ENCODE data around the gene EBLN2.

Gene EBLN2

DNA sequence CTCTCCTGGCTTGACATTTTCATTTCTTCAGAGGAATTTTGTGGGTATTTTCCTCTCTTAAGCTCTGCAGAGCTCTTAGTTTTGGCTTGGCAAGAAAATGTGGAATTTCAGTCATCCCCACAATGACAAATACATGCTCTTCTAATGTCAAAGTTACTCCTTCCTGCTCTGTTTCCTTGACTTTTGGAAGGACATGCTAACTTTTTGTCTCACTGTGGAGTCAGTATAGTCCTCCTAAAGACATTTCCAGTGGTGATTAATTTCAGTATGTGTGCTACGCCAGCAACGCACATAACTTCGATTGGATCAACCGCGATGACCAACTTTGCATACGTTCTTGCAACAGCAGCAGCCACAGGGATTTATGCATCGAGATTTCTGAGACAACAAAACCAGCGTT, 13.3 kb downstream of the EBLN2 start:
- no peak for ATAC-seq
- H3K27ac Mint-ChIP-seq: peak overlapping the region in 1 of 2 donors; percentile 42
- no peak overlapping the region for H3K4me3 Mint-ChIP-seq
- no peaks in the 10 kb centered on the region for H3K27me3 Mint-ChIP-seq
- DNase-seq: no peak
- peaks cover 26% of the 10 kb centered on the region for H3K4me1 Mint-ChIP-seq
- no peaks in the 10 kb centered on the region for H3K9me3 Mint-ChIP-seq

DNA sequence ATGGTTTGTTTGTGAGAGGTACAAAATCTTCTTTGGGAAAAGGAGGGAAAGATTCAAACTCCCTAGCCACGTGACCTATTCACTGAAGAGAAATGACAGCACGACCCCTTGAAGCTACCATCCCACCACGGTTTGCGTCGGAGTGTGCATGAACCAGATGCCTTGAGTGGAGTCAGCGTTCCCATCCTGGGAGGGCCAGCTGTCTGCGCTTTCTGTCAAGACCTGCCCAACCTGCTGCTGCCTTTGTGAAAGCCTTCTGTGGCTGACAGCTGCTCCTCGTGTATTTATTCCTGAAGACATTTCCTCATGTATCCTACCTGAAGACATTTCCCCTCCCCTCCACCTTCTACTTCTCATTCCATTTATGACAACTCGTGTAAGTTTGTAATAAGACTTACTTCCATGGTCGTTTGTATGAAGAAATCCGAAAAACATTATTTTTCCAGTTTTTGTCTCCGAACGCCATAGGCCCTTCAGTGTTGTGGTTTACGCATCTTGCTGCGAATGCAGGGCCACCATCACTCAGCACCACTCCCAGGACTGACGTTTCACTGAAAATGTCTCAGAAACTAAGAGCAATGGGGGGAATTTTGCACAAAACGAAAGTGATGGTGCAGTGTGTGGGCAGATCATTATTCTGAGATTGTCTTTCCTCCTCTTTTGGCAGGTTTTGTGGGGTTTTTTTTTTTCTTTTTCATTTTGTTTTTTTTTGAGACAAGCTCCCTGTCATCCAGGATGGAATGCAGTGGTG, 18.9 kb downstream of the EBLN2 start:
- DNase-seq (no peak), ATAC-seq (no peak)
- no peak overlapping the region for H3K4me3 Mint-ChIP-seq
- peaks cover 9% of the 10 kb centered on the region for H3K4me1 Mint-ChIP-seq
- no peaks in the 10 kb centered on the region for H3K9me3 Mint-ChIP-seq
- H3K27me3 Mint-ChIP-seq: no peaks in the 10 kb centered on the region
- no peak overlapping the region for H3K27ac Mint-ChIP-seq

DNA sequence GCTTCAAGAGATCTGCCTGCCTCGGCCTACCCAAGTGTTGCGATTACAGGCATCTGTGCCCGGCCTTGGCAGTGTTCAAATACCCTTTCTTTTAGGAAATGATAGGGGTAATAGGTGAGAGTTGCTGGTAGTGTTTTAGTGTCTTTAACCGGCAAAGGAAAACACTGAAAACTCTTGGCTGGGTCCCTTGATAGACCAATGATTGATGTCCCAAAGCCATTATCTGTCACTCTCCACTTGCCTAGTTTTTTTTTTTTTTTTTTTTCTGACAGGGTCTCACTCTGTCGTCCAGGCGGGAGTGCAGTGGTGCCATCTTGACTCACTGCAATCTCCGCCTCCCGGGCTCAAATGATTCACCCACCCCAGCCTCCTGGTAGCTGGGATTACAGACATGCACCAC, 19.7 kb downstream of the EBLN2 start:
- no peak overlapping the region for H3K4me3 Mint-ChIP-seq
- no peaks in the 10 kb centered on the region for H3K9me3 Mint-ChIP-seq
- no peak overlapping the region for H3K27ac Mint-ChIP-seq
- ATAC-seq (no peak), DNase-seq (no peak)
- H3K4me1 Mint-ChIP-seq: peaks cover 12% of the 10 kb centered on the region
- no peaks in the 10 kb centered on the region for H3K27me3 Mint-ChIP-seq

DNA sequence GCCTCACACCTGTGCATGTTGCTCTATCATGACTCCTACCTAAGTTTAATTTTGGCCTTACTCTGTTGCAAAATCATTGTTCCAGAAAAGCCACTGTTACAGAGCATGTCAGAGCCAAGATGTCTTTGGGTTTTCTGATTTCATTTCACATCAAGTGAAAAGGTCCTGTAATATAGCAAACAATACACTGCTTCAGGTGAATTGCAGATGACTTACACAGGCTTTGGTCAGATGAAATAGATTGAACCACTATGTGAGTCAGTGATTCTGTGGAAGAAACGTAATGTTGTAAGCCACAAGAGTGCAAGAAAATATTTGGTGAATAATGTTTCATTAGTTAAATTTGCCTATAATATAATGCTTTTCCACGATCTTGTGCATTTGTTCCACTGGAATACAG, 22.7 kb downstream of the EBLN2 start:
- Mint-ChIP-seq H3K27me3 (no peaks in the 10 kb centered on the region), H3K27ac (no peak overlapping the region), H3K4me3 (no peak overlapping the region), H3K4me1 (peaks cover 15% of the 10 kb centered on the region), H3K9me3 (no peaks in the 10 kb centered on the region)
- no peak for DNase-seq
- no peak for ATAC-seq

DNA sequence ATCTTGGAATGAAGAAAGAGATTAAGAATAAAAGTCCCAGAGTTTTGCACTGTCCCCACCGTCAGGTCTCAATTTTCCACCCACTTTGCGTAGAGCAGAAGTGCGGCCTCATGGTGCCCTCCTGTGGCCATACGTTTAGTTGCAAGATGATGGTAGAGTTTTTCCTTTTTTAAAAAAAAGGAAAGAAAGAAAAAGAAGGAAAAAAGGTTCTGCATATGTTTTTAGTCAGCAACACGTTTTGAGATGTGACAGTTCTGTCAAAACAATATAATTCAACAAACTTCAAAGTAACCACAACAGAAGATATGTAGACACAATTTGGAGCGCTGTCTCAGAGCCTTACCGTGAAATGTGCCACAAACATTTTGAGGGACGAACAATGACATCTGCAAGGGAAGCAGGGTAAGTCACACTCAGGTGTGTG, 24.6 kb downstream of the EBLN2 start:
- H3K4me3 Mint-ChIP-seq: peak overlapping the region in 1 of 2 donors; percentile 23
- no peaks in the 10 kb centered on the region for H3K27me3 Mint-ChIP-seq
- peak; percentile 52 for ATAC-seq
- H3K4me1 Mint-ChIP-seq: peaks cover 6% of the 10 kb centered on the region
- H3K27ac Mint-ChIP-seq: no peak overlapping the region
- peak; percentile 21 to 31 for DNase-seq
- H3K9me3 Mint-ChIP-seq: no peaks in the 10 kb centered on the region

DNA sequence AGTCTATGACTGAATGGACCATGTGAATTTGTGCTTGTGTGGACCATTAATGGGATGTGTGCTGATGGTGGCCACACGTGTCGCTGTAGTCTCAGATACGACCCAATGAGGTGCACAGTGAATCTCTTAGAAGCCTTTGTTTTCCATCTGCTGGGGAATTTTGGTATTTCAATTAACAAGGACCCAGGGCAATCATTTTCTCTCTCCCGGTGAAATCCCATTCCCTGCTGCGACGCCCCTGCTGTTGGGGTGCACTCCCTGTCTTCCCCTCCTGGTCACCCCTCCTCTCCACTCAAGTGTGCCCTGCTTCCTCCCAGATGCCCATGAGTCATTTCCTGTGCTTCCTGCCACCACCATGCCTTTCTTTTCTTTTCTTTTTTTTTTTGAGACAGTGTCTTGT, 32.7 kb downstream of the EBLN2 start:
- Mint-ChIP-seq H3K9me3 (no peaks in the 10 kb centered on the region), H3K4me3 (no peak overlapping the region), H3K27ac (no peak overlapping the region), H3K4me1 (peaks cover 9% of the 10 kb centered on the region), H3K27me3 (no peaks in the 10 kb centered on the region)
- ATAC-seq: no peak
- DNase-seq: no peak

DNA sequence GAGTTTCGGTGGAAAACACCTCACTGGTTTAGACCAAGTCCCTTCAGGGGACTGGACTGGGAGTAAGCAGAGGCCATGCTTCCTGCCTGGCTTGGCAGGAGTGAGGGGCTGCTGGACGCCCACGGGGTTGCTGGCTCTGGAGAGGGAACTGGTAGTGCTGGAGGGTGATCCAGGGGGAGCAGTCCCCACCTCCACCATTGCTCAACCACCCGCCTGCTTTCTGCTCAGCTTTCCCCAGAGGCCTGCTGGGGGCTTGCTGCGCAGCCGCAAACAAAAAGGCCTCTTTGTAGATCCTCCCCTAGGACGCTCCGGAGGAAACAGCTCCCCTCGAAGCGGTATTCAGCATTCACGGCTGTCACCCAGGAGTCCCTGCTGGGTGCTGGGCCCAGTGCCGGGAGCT, 33.5 kb downstream of the EBLN2 start:
- Mint-ChIP-seq H3K4me3 (no peak overlapping the region), H3K27ac (no peak overlapping the region), H3K4me1 (peaks cover 9% of the 10 kb centered on the region), H3K27me3 (no peaks in the 10 kb centered on the region), H3K9me3 (no peaks in the 10 kb centered on the region)
- no peak for DNase-seq
- no peak for ATAC-seq

DNA sequence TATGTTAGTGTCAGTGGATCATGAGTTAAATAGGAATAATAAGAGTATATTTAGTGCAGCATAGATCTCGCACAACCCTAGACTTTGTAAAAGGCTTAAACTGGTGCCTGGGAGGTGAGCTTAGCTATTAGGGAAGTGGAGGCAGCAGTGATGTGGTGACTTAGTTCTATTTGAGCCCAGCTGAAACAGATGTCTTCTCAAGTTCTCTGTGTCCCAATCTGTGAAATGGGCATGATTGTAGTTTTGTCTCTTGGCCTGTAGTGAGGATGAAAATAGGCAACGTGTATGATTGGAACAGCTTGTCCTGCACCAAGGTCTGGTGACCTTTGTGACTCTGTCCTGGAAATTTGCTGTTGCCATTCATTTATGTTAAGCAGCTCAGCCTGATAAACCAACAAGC, 34.7 kb downstream of the EBLN2 start:
- Mint-ChIP-seq H3K4me3 (no peak overlapping the region), H3K4me1 (peaks cover 9% of the 10 kb centered on the region), H3K27me3 (no peaks in the 10 kb centered on the region), H3K9me3 (no peaks in the 10 kb centered on the region), H3K27ac (no peak overlapping the region)
- DNase-seq: no peak
- no peak for ATAC-seq

DNA sequence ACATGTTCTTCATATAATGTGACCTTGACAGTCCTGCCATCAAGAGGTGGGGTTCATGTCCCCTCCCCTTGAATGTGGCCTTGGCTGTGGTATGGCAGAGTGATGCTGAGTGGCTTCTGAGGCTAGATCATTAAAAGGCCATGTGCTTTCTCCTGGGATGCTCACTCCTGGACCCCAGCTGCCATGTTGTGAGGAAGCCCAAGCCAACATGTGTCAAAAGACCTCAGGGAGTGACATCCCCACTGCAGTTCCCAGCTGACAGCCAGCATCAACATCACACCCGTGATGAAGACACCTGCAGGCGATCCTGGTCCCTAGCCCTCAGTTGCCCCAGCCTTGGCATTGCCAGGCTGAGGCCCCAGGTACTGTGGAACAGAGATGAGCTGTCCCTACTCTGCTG, 36.6 kb downstream of the EBLN2 start:
- DNase-seq (no peak), ATAC-seq (no peak)
- no peak overlapping the region for H3K4me3 Mint-ChIP-seq
- H3K9me3 Mint-ChIP-seq: no peaks in the 10 kb centered on the region
- H3K4me1 Mint-ChIP-seq: peaks cover 9% of the 10 kb centered on the region
- no peaks in the 10 kb centered on the region for H3K27me3 Mint-ChIP-seq
- no peak overlapping the region for H3K27ac Mint-ChIP-seq

DNA sequence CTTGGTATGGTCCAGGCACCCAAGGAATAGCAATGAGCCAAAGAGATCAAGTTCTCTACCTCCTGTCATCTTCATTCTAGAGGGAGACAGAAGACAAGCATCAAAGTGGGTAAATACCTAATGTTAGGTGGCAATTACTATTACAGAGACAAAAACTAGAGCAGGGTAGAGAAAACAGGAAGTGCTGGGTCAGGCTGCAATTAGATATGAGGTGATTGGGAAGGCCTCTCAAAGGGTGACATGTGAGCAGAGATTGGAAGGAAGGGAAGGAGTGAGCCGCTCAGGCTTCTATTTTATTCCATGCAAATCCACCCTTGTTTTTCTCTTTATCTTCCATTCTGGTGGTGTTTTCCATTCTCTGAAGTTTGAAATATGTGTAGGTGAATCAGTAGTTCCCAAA, 37.4 kb downstream of the EBLN2 start:
- Mint-ChIP-seq H3K27ac (no peak overlapping the region), H3K9me3 (no peaks in the 10 kb centered on the region), H3K4me3 (no peak overlapping the region), H3K27me3 (no peaks in the 10 kb centered on the region), H3K4me1 (peaks cover 9% of the 10 kb centered on the region)
- ATAC-seq: no peak
- DNase-seq: no peak

DNA sequence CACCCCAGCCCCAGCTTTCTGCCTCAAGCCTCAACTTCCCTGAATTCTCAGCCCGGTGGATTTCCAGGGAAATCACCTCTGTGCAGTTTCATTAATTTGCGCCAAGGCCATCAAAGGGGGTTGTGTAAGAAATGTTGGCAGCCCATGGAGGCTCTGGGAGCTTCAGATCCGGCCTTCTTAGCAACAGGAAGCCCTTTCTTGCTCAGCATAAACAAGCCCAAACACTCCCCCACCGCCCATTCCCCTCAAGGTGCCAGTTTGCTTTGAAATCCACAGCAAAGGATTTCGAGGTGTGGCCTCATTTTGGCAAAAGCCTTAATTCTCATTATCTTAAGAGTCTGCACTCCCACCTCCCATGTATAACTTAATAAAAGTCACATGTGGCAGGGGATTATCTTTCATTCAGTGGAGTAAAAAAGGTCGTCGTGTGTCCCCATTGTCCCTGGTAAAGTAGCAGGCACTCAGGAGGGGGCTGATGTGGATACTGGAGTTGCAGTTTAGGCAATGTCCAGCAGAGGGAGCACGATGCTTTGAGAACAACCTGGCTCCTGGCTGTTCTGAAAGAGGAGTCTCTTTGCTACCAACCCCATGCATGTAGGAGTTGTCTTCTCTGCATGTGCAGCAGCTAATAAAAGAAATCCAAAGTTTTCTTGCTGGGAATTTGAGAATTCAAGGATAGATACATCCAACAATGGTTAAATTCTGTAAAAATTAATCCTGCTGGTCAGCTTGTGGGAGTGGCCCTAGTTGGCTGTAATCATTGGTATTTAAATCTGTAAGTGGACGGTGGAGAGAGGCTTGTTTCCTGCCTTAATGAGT, 39.5 kb downstream of the EBLN2 start:
- DNase-seq (peak; percentile 68 to 71), ATAC-seq (peak; percentile 79)
- Mint-ChIP-seq H3K27me3 (no peaks in the 10 kb centered on the region), H3K4me1 (no peaks in the 10 kb centered on the region), H3K9me3 (no peaks in the 10 kb centered on the region), H3K4me3 (no peak overlapping the region), H3K27ac (no peak overlapping the region)

DNA sequence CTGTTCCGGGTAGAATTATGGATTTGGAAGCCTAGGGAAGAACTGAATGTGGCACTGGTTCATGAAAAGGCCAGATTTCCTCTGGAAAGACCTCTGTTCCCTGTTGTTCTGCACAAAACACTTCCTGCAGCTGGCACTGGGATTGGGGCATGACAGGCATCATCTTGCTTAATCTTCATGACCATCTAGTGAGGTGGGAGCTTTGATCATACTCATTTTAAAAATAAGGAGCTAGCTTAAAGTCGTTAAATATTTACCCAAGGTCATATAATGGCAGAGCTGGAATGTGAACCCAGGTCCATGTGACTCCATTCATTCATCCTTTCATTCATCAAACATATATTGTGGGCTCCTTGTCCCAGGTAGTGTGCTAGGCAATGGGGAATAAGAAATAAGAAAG, 40.4 kb downstream of the EBLN2 start:
- no peak overlapping the region for H3K27ac Mint-ChIP-seq
- no peak for DNase-seq
- H3K27me3 Mint-ChIP-seq: no peaks in the 10 kb centered on the region
- no peak overlapping the region for H3K4me3 Mint-ChIP-seq
- no peak for ATAC-seq
- H3K9me3 Mint-ChIP-seq: no peaks in the 10 kb centered on the region
- H3K4me1 Mint-ChIP-seq: no peaks in the 10 kb centered on the region

DNA sequence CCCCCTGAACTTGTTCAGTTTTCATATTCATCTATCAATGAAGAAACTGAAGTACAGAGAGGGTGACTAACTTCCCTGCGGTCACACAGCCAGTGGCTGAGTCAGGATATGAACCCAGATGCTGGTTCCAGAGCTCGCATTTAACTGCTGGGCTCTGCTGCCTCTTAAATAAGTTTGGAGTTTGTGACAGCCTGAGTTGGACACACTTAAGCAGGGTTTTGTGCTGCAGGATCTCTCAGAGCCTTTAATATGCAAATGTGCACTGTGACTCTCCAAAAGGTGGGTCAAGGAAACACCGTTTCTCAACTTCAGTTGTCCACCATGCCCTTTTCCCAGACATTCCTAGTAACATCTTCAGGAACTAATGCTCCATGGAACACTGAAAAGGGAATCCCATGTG, 45.8 kb downstream of the EBLN2 start:
- Mint-ChIP-seq H3K27ac (no peak overlapping the region), H3K9me3 (no peaks in the 10 kb centered on the region), H3K4me1 (no peaks in the 10 kb centered on the region), H3K4me3 (no peak overlapping the region), H3K27me3 (peaks cover 8% of the 10 kb centered on the region)
- ATAC-seq (no peak), DNase-seq (no peak)

DNA sequence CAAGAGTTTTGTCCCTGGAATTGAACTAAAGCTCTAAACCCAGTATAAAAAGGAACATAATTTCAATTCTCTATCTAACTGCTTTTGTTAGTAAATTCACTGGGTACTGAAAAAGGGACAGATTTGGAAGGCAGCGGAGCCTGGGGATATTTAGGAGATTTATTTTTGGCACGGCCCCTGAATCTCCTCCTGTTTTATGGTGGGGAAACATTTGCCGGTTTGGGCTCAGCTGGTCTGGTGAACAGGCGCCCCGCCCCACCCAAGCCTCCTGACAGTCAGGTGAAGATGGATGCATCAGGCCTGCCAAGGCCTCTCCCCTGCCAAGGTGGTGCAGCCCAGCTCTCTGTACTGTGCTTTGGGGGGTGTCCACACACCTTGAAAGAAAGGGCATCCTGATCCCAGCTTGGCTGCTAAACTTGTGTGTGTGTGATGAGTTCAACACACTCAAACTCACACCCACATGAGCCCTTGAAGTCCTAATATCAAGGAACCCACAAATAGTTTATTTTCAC, 46.3 kb downstream of the EBLN2 start:
- DNase-seq: no peak
- ATAC-seq: no peak
- no peaks in the 10 kb centered on the region for H3K9me3 Mint-ChIP-seq
- no peak overlapping the region for H3K27ac Mint-ChIP-seq
- no peak overlapping the region for H3K4me3 Mint-ChIP-seq
- peaks cover 8% of the 10 kb centered on the region for H3K27me3 Mint-ChIP-seq
- no peaks in the 10 kb centered on the region for H3K4me1 Mint-ChIP-seq

DNA sequence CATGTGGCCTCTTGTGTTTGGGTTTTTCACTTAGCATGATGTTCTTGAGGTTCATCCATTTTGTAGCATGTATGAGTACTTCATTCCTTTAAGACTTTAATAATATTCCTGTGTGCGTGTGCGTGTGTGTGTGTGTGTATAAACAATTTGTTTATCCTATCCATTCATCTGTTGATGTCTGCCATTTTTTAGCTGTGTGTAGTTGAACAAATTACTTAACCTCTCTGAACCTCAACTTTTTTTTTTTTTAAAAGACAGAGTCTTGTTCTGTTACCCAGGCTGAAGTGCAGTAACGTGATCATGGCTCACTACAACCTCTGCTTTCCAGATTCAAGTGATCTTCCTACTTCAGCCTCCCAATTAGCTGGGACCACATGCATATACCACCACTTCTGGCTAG, 47.3 kb downstream of the EBLN2 start:
- ATAC-seq (no peak), DNase-seq (no peak)
- no peak overlapping the region for H3K4me3 Mint-ChIP-seq
- H3K27ac Mint-ChIP-seq: no peak overlapping the region
- no peaks in the 10 kb centered on the region for H3K9me3 Mint-ChIP-seq
- H3K4me1 Mint-ChIP-seq: no peaks in the 10 kb centered on the region
- H3K27me3 Mint-ChIP-seq: peaks cover 8% of the 10 kb centered on the region

DNA sequence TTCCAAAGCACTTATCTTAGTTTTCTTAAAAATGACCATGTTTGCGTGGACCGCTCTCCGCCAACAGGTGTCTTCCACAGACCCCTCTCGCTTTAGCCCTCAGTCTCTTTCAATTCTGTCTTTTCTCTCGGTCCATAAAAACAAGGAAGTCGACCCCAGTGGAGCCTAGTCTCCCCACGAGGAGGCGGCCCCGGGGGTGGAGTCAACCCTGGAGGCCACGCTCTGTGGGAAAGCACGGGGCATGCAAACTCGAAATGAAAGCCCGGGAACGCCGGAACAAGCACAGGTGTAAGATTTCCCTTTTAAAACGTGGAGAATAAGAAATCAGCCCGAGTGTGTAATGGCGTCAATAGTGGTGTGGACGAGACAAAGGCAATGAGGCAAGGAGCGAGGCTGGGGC, 49.1 kb downstream of the EBLN2 start:
- DNase-seq: no peak
- H3K9me3 Mint-ChIP-seq: no peaks in the 10 kb centered on the region
- ATAC-seq: no peak
- no peak overlapping the region for H3K4me3 Mint-ChIP-seq
- no peaks in the 10 kb centered on the region for H3K4me1 Mint-ChIP-seq
- H3K27me3 Mint-ChIP-seq: peaks cover 8% of the 10 kb centered on the region
- H3K27ac Mint-ChIP-seq: no peak overlapping the region
